DMS53 treated with DMSO at 0.1 percent for 48 hours (cell line): ENCODE measurements around the gene HCRTR1.

Source experiments
- DNase-seq: peaks from one replicate; lab custom pipeline; 2025; ENCODE audit not compliant: unreplicated experiment; lab: John Stamatoyannopoulos, UW

HCRTR1 gene

DNA sequence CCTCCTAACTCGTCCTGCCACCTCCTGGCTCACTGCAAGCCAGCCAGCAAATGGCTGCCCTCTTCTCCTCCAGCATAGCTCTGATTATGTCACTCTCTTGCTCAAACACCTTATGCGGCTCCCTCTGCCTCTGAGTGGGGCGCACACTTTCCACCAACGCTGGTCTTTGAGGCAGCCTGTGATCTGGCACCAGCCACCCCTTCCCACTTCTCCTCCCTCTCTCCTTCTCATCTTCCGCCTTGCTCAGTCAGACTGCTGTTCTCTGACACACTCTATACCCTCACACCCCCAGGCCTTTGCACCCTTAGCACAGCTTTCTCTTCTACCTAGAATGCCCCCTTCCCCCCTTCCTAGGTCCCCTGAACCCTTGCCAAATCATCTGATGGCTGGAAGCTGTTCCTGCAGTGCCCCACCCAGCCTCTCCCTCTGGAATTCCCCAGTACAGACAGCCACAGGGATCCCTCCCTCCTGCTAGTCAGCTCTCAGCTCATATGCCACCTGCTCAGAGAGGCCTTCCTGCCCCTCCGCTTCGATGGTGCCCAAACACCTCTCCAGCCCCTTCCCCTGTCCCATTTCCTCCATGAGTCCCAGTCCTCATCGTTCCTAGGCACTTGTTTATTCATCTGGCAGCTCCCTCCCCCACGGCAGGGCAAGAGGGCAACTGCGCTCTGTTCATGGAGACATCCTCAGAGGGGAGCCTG is 48.9 kb downstream of the HCRTR1 start:
- peak; percentile 49 for DNase-seq

- no peak for DNase-seq
These were observed 49.7 kb downstream of the HCRTR1 start for GRCh38 chr1:31667065-31667785.

GRCh38 chr1:31668303-31668883 is 50.9 kb downstream of the HCRTR1 start:
- DNase-seq, result no peak

GRCh38 chr1:31669433-31669785 is 51.9 kb downstream of the HCRTR1 start:
- no peak for DNase-seq

DNA sequence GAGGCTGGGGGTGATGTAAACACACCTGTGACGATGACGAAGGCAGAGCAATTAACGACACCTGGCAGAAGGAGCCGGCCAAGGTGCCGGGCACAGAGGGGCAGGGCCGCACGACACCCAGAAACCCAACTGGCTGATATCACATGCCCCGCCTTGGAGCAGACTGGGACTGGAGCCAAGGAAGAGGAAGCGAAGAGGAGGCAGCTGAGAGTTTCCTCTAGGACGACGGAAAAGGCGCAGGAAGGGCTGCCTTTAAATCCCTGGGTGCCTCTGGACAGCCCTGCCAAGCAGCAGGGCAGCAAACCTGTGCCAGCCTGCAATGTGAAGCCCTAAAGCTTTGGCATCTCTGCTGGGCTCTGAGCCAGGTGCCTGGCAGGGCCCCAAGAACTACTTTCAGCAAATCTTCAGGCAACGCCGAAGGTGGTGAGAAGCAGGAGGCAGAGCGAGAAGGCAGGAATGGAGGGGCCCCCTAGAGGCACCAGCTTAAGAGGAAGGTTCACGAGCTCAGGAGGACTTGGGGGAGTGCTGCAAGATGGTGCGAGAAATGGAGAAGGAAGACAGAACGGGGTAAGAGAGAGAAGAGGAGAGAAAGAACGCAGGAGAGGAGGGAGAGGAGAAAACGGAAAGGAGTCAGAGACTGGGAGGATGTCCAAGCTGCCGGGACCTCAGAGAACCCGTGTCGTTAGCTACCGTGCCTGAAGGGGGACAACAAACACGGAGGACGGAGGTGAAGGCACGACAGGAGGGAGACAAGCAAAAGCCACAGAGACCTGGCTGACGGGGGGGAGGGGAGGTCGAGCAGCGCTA is 52.5 kb downstream of the HCRTR1 start:
- peak; percentile 96 for DNase-seq

DNA sequence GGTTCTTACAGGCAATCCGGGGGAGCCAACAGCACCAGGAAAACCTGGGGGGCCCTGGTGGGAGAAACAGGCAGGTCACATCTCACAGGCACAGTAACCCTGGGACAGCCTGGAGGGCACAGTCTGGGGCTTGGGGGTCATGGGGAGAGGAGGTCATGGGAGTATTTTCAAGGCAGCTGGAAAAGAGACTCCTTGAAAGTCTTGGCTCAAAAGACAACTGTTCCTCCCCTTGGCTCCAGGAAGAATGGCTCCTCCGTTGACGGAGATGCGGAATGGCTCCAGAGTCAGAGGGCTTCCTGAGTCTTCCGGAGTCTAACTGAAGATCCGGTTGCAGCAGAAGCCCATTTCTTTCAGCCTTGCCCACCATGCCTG is 53.1 kb downstream of the HCRTR1 start:
- no peak for DNase-seq

DNA sequence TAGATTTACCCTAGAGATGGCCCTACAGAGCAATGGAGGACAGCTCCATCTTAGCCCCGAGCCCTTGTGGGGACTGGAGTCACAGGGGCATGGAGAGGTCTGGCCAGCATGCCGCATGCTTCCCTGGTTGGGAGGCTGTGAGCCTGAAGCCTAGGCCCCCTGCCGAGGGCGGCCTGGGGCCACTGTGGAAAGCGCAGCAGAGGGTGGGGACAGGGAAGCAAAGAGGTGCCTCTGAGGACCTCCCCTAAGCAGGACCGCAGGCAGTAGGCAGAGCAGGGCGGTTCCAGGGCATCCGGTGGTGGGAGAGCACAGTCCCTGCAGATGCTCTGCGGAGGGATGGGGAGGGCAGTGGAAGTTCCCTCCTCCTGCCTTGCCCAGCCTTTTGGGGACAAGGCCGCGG is 53.7 kb downstream of the HCRTR1 start:
- no peak for DNase-seq

DNA sequence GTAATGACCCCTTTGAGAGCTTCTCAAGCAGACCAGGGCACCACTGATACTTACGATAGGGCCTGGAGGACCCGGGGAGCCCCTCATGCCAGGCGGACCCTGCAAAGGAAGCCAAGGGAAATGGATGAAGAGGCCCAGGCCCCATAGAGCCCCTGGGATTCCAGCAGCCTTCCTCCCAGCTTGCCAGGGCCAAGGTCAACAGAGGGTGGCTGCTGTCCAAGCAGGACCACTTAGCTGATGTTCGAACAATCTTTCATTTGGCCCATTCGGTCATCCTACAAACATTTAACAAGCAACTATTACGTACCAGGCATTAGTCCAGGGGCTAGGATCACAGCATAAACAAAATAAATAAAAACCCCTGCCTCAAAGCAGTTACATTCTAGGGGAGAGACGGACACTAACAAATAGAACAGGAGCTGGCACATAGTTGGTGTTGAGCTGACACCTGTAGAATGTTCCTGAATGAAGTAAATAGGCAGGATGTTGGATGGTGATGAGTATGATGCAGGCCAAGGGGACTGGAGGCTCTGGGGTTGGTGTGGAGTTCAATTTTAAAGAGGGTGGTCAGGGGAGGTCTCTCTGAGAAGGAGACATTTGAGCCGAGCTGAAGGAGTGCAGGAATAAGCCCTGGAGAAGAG is 54.2 kb downstream of the HCRTR1 start:
- DNase-seq, result no peak

DNA sequence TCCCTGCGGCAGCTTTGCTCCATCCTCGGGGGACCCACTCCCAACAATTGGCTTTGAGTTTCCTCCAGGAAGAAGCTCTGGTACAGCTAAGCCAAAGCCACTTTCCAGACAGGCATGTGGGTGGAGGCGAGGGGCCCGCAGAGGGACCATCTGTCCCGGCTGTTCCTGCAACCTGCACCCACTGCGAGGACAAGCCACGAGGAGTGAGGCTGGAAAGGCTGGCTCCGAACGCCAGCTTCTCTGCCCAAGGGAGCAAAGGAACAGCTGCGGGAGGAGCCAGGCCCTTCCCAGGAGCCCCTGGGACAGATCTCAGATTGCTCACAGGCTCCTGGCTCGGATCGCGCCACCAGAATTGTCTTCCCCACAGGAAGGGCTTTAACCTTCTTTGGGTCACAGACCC is 55.5 kb downstream of the HCRTR1 start:
- no peak for DNase-seq

DNA sequence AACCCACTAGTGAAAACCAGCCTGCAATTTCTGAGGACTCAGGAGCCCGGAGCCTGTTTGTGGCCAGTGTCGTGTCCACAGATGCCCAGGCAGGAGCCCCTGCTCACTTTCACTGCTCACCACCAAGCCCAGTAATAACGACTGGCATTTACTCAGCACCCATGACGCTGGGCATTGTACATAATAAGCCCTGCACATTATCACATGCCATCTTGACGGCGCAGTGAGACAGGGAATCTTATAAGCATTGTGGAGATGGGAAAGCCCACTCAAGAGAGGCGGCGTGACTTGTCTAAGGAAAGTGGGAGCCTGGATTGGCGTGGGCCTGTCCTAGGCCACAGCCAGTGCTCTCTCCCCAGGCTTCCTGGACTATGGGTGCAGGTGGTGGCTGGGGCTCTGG is 55.9 kb downstream of the HCRTR1 start:
- no peak for DNase-seq

- no peak for DNase-seq
These were observed 57.1 kb downstream of the HCRTR1 start for GRCh38 chr1:31674626-31675025.

GRCh38 chr1:31675161-31675560 is 57.7 kb downstream of the HCRTR1 start:
- DNase-seq, result no peak

- no peak for DNase-seq
These were observed 58.3 kb downstream of the HCRTR1 start for GRCh38 chr1:31675756-31676155.
